BLaER1 treated with 17β-estradiol and CSF1 and Interleukin-3, amounts not matched to agents 10 nM and 100 nM (cell line): Measurements from ENCODE around the gene DDX47.
A peak's percentile ranks its signal among the peaks of the same experiment; 100 is the strongest.
"Not testable (repeated sequence)": the region's sequence is repeated elsewhere in the genome, so short reads cannot be mapped to it uniquely, and the experiment has no call there.

Experiments
- H3K27ac ChIP-seq, 11 experiments: shearing (Covaris generic); formaldehyde crosslinking; 2 replicates each; pipeline ENCODE4 v1.8.1; 2022
- H3K27me3 ChIP-seq, 11 experiments: shearing (Covaris generic); formaldehyde crosslinking; 2 replicates each; pipeline ENCODE4 v1.8.1; 2022
- H3K36me3 ChIP-seq, 11 experiments: shearing (Covaris generic); formaldehyde crosslinking; 2 replicates each; pipeline ENCODE4 v1.8.1; 2022
- H3K4me1 ChIP-seq, 10 experiments: shearing (Covaris generic); formaldehyde crosslinking; 2 replicates each; pipeline ENCODE4 v1.8.1; 2022
- H3K4me2 ChIP-seq, 11 experiments: shearing (Covaris generic); formaldehyde crosslinking; 2 replicates each; pipeline ENCODE4 v1.8.1; 2022
- H3K4me3 ChIP-seq, 10 experiments: shearing (Covaris generic); formaldehyde crosslinking; 2 replicates each; pipeline ENCODE4 v1.8.1; 2022
- H3K9ac ChIP-seq, 11 experiments: shearing (Covaris generic); formaldehyde crosslinking; 2 replicates each; pipeline ENCODE4 v1.8.1; 2022
- H3K9me3 ChIP-seq, 11 experiments: shearing (Covaris generic); formaldehyde crosslinking; replicated peaks in 1 of 11; 2 replicates each; pipeline ENCODE4 v1.8.1; 2022
- H4K20me1 ChIP-seq, 11 experiments: shearing (Covaris generic); formaldehyde crosslinking; 2 replicates each; pipeline ENCODE4 v1.8.1; 2022
- Cebpa-rat ChIP-seq, 11 experiments: shearing (Covaris generic); IDR thresholded peaks; 2 replicates each; pipeline ENCODE4 v1.8.1; 2022

Gene DDX47

GRCh38 chr12:12803186-12803585 lies 10.0 kb upstream of the DDX47 start:
- H3K9ac ChIP-seq, result no peak overlapping the region
- peak overlapping the region in 1 of 11 experiments; percentile 20; a peak in 1 of 22 replicates for H3K27ac ChIP-seq
- H4K20me1 ChIP-seq, result no peaks in the 10 kb centered on the region
- peaks cover 41 to 75% (median 47%) of the 10 kb centered on the region in 10 experiments for H3K4me1 ChIP-seq
- no peaks in the 10 kb centered on the region for H3K27me3 ChIP-seq
- no peak overlapping the region for H3K4me3 ChIP-seq
- H3K4me2 ChIP-seq, result peak overlapping the region; percentile 8 to 77 (median 51)
- H3K36me3 ChIP-seq, result no peaks in the 10 kb centered on the region
- TF ChIP-seq Cebpa-rat (IDR thresholded peaks at IDR 0.05), result no peak
- no peaks in the 10 kb centered on the region for H3K9me3 ChIP-seq

GRCh38 chr12:12804011-12804410 lies 9.1 kb upstream of the DDX47 start:
- H3K9ac ChIP-seq, result no peak overlapping the region
- H3K27me3 ChIP-seq, result no peaks in the 10 kb centered on the region
- no peaks in the 10 kb centered on the region for H3K9me3 ChIP-seq
- no peak for TF ChIP-seq Cebpa-rat (IDR thresholded peaks at IDR 0.05)
- peaks cover 49 to 84% (median 54%) of the 10 kb centered on the region in 10 experiments for H3K4me1 ChIP-seq
- H3K36me3 ChIP-seq, result no peaks in the 10 kb centered on the region
- H3K27ac ChIP-seq, result no peak overlapping the region
- no peaks in the 10 kb centered on the region for H4K20me1 ChIP-seq
- no peak overlapping the region for H3K4me3 ChIP-seq
- H3K4me2 ChIP-seq, result peak overlapping the region in 8 of 11 experiments; percentile 37 to 77 (median 55); a peak in 14 of 22 replicates

GRCh38 chr12:12804432-12804886 lies 8.7 kb upstream of the DDX47 start:
- Histone ChIP-seq H3K27me3 (no peaks in the 10 kb centered on the region), H3K36me3 (no peaks in the 10 kb centered on the region), H3K4me1 (peaks cover 53 to 88% (median 59%) of the 10 kb centered on the region in 10 experiments), H3K9me3 (no peaks in the 10 kb centered on the region), H3K4me3 (no peak overlapping the region), H3K9ac (no peak overlapping the region), H4K20me1 (no peaks in the 10 kb centered on the region), H3K4me2 (peak overlapping the region in 7 of 11 experiments; percentile 2 to 77 (median 55); a peak in 9 of 22 replicates), H3K27ac (no peak overlapping the region)
- no peak for TF ChIP-seq Cebpa-rat (IDR thresholded peaks at IDR 0.05)

- Histone ChIP-seq H3K27me3 (no peaks in the 10 kb centered on the region), H3K9ac (peak overlapping the region; percentile 49 to 84 (median 78); a peak in 20 of 22 replicates), H3K27ac (peak overlapping the region; percentile 54 to 96 (median 88)), H4K20me1 (no peaks in the 10 kb centered on the region), H3K4me1 (peaks cover 77 to 96% (median 83%) of the 10 kb centered on the region in 10 experiments), H3K4me2 (peak overlapping the region; percentile 73 to 96 (median 87)), H3K36me3 (no peaks in the 10 kb centered on the region), H3K9me3 (no peaks in the 10 kb centered on the region), H3K4me3 (peak overlapping the region in 3 of 10 experiments; percentile 2 to 63 (median 43); a peak in 4 of 20 replicates)
- no peak for TF ChIP-seq Cebpa-rat (IDR thresholded peaks at IDR 0.05)
Observed at GRCh38 chr12:12806784-12807516, 6.2 kb upstream of the DDX47 start.

- Histone ChIP-seq H3K4me2 (peak overlapping the region; percentile 73 to 96 (median 87)), H3K4me3 (peak overlapping the region in 9 of 10 experiments; percentile 29 to 63 (median 49); a peak in 10 of 20 replicates), H3K4me1 (peaks cover 78 to 97% (median 85%) of the 10 kb centered on the region in 10 experiments), H3K27ac (peak overlapping the region; percentile 54 to 96 (median 88)), H3K9ac (peak overlapping the region; percentile 65 to 84 (median 78); a peak in 21 of 22 replicates)
- H3K9me3 ChIP-seq, H4K20me1 ChIP-seq, H3K27me3 ChIP-seq, H3K36me3 ChIP-seq: not testable (repeated sequence)
Observed at GRCh38 chr12:12807517-12807903, 5.6 kb upstream of the DDX47 start.

- H3K4me2 ChIP-seq, result peak overlapping the region; percentile 73 to 96 (median 87)
- H3K27ac ChIP-seq, result peak overlapping the region; percentile 54 to 96 (median 88); a peak in 21 of 22 replicates
- peak overlapping the region; percentile 65 to 84 (median 78) for H3K9ac ChIP-seq
- peak overlapping the region; percentile 29 to 63 (median 48); a peak in 18 of 20 replicates for H3K4me3 ChIP-seq
- no peaks in the 10 kb centered on the region for H3K36me3 ChIP-seq
- H4K20me1 ChIP-seq, result no peaks in the 10 kb centered on the region
- peaks cover 76 to 96% (median 84%) of the 10 kb centered on the region in 10 experiments for H3K4me1 ChIP-seq
- no peak for TF ChIP-seq Cebpa-rat (IDR thresholded peaks at IDR 0.05)
- H3K27me3 ChIP-seq, result no peaks in the 10 kb centered on the region
- no peaks in the 10 kb centered on the region for H3K9me3 ChIP-seq
Observed at GRCh38 chr12:12807970-12808702, 5.0 kb upstream of the DDX47 start.

GRCh38 chr12:12810553-12811021 lies 2.6 kb upstream of the DDX47 start:
- Histone ChIP-seq H3K27me3 (no peaks in the 10 kb centered on the region), H3K9me3 (no peaks in the 10 kb centered on the region), H3K4me2 (peak overlapping the region in 10 of 11 experiments; percentile 35 to 95 (median 60); a peak in 19 of 22 replicates), H3K36me3 (peaks cover 0 to 15% (median 12%) of the 10 kb centered on the region in 11 experiments; a peak in 21 of 22 replicates), H3K4me1 (peaks cover 83 to 90% (median 87%) of the 10 kb centered on the region in 10 experiments), H3K4me3 (no peak overlapping the region), H4K20me1 (peaks cover 0 to 5% (median 0%) of the 10 kb centered on the region in 11 experiments; a peak in 5 of 22 replicates), H3K27ac (peak overlapping the region in 8 of 11 experiments; percentile 48 to 96 (median 62); a peak in 14 of 22 replicates), H3K9ac (no peak overlapping the region; a peak in 1 of 22 replicates)
- no peak for TF ChIP-seq Cebpa-rat (IDR thresholded peaks at IDR 0.05)

GRCh38 chr12:12811343-12811742 lies 1.8 kb upstream of the DDX47 start:
- TF ChIP-seq Cebpa-rat (IDR thresholded peaks at IDR 0.05), result no peak
- H3K9me3 ChIP-seq, result no peaks in the 10 kb centered on the region
- peak overlapping the region; percentile 25 to 95 (median 58); a peak in 19 of 22 replicates for H3K4me2 ChIP-seq
- no peaks in the 10 kb centered on the region for H3K27me3 ChIP-seq
- H3K27ac ChIP-seq, result peak overlapping the region in 7 of 11 experiments; percentile 17 to 95 (median 61); a peak in 11 of 22 replicates
- peaks cover 0 to 22% (median 20%) of the 10 kb centered on the region in 11 experiments; a peak in 21 of 22 replicates for H3K36me3 ChIP-seq
- peaks cover 0 to 12% (median under 1%) of the 10 kb centered on the region in 11 experiments; a peak in 6 of 22 replicates for H4K20me1 ChIP-seq
- no peak overlapping the region; a peak in 1 of 22 replicates for H3K9ac ChIP-seq
- no peak overlapping the region for H3K4me3 ChIP-seq
- H3K4me1 ChIP-seq, result peaks cover 81 to 90% (median 84%) of the 10 kb centered on the region in 10 experiments
